GM06990 (cell line): ENCODE results near the gene KCNQ5.
"Not testable (repeated sequence)": the region's sequence is repeated elsewhere in the genome, so short reads cannot be mapped to it uniquely, and the experiment has no call there.

Experiments used
- DNase-seq: peaks from one replicate; pipeline ENCODE4 v3.0.0-alpha.2; 2011; ENCODE audit not compliant: insufficient read length; ENCODE audit errors: extremely low read depth
- H3K27me3 ChIP-seq: replicated peaks from 2 replicates; pipeline ENCODE4 v1.6.0; 2011; ENCODE audit warnings: low read length; ENCODE audit not compliant: control insufficient read depth, insufficient read depth
- H3K36me3 ChIP-seq: 2 replicates; pipeline ENCODE4 v1.5.1; 2011; ENCODE audit warnings: low read length; ENCODE audit not compliant: control insufficient read depth, insufficient read depth
- H3K4me3 ChIP-seq: replicated peaks from 2 replicates; pipeline ENCODE4 v1.5.1; 2011; ENCODE audit warnings: low read depth, mild to moderate bottlenecking, control low read depth, low read length
- CTCF ChIP-seq: IDR thresholded peaks from 2 replicates; pipeline ENCODE4 v1.5.1; 2011; ENCODE audit warnings: low read length, control low read depth, mild to moderate bottlenecking, inconsistent platforms; ENCODE audit not compliant: insufficient read depth, poor library complexity, severe bottlenecking

Gene KCNQ5

GRCh38 chr6:73209117-73209516, 587.3 kb downstream of the KCNQ5 start:
- Histone ChIP-seq H3K36me3 (no peaks in the 10 kb centered on the region), H3K4me3 (no peak overlapping the region), H3K27me3 (no peaks in the 10 kb centered on the region)
- DNase-seq = no peak
- no peak for TF ChIP-seq CTCF

- H3K36me3 ChIP-seq = no peaks in the 10 kb centered on the region
- no peak overlapping the region for H3K4me3 ChIP-seq
- TF ChIP-seq CTCF = no peak
- no peaks in the 10 kb centered on the region for H3K27me3 ChIP-seq
- DNase-seq = no peak
Observed at GRCh38 chr6:73216859-73217258, 595.0 kb downstream of the KCNQ5 start.

- H3K36me3 ChIP-seq = no peaks in the 10 kb centered on the region
- H3K27me3 ChIP-seq = no peaks in the 10 kb centered on the region
- no peak for TF ChIP-seq CTCF
- no peak within 1 kb of the TSS for H3K4me3 ChIP-seq
- DNase-seq = no peak
Observed at GRCh38 chr6:73225396-73225795, 603.5 kb downstream of the KCNQ5 start, which contains the start of gene KHDC1L. Gene KHDC1L, minus strand, starts transcription at chr6:73225496. Its CDS starts 88 bp downstream, at chr6:73225408.

GRCh38 chr6:73227606-73228255, 605.9 kb downstream of the KCNQ5 start:
- no peak for TF ChIP-seq CTCF

GRCh38 chr6:73231986-73232391, 610.1 kb downstream of the KCNQ5 start:
- H3K36me3 ChIP-seq = no peaks in the 10 kb centered on the region
- H3K4me3 ChIP-seq = no peak overlapping the region
- TF ChIP-seq CTCF = no peak
- no peaks in the 10 kb centered on the region for H3K27me3 ChIP-seq
- no peak for DNase-seq

More at GRCh38 chr6:73227606-73228255, 605.9 kb downstream of the KCNQ5 start:
- Histone ChIP-seq H3K27me3 (no peaks in the 10 kb centered on the region), H3K4me3 (no peak overlapping the region), H3K36me3 (no peaks in the 10 kb centered on the region)
- no peak for DNase-seq

GRCh38 chr6:73233048-73233447, 611.2 kb downstream of the KCNQ5 start:
- TF ChIP-seq CTCF = no peak
- H3K4me3 ChIP-seq = no peak overlapping the region
- DNase-seq = no peak
- no peaks in the 10 kb centered on the region for H3K36me3 ChIP-seq
- H3K27me3 ChIP-seq = no peaks in the 10 kb centered on the region

GRCh38 chr6:73233971-73234370, 612.1 kb downstream of the KCNQ5 start:
- not testable (repeated sequence) for H3K27me3 ChIP-seq

More at GRCh38 chr6:73233971-73234370, 612.1 kb downstream of the KCNQ5 start:
- H3K4me3 ChIP-seq, H3K36me3 ChIP-seq, DNase-seq: not testable (repeated sequence)
